ENCODE data around the gene UFC1.

- TF ChIP-seq PPARA (CRISPR knock-in tag; IDR thresholded peaks at IDR 0.05; ENCODE audit: borderline replicate concordance) (no peak), ZNF565 (CRISPR knock-in tag; conservative IDR thresholded peaks at IDR 0.05; ENCODE audit: low read depth) (no peak), CREB5 (CRISPR knock-in tag; IDR thresholded peaks at IDR 0.05; ENCODE audit: low read depth) (no peak), ISL1 (CRISPR knock-in tag; IDR thresholded peaks at IDR 0.05) (no peak), PATZ1 (CRISPR knock-in tag; IDR thresholded peaks at IDR 0.05; ENCODE audit: borderline replicate concordance) (no peak), SNAI2 (CRISPR knock-in tag; IDR thresholded peaks at IDR 0.05) (no peak), ZFP30 (CRISPR knock-in tag; IDR thresholded peaks at IDR 0.05) (no peak), TSHZ2 (CRISPR knock-in tag; IDR thresholded peaks at IDR 0.05) (peak; percentile 7; the same call in 1 of the 2 replicates), ZNF70 (CRISPR knock-in tag; IDR thresholded peaks at IDR 0.05) (no peak), ARNTL (CRISPR knock-in tag; IDR thresholded peaks at IDR 0.05; ENCODE audit: borderline replicate concordance, low read depth) (no peak)
- TF ChIP-seq, protein P1, sequence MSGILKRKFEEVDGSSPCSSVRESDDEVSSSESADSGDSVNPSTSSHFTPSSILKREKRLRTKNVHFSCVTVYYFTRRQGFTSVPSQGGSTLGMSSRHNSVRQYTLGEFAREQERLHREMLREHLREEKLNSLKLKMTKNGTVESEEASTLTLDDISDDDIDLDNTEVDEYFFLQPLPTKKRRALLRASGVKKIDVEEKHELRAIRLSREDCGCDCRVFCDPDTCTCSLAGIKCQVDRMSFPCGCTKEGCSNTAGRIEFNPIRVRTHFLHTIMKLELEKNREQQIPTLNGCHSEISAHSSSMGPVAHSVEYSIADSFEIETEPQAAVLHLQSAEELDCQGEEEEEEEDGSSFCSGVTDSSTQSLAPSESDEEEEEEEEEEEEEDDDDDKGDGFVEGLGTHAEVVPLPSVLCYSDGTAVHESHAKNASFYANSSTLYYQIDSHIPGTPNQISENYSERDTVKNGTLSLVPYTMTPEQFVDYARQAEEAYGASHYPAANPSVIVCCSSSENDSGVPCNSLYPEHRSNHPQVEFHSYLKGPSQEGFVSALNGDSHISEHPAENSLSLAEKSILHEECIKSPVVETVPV (CRISPR knock-in tag; IDR thresholded peaks at IDR 0.05) = no peak
Observed at GRCh38 chr1:161201836-161202712, 48.3 kb downstream of the UFC1 start, which contains the start of gene NDUFS2.
